ENCODE data around the gene DNAJB1.
A peak's percentile ranks its signal among the peaks of the same experiment; 100 is the strongest.
"Not testable (repeated sequence)": the region's sequence is repeated elsewhere in the genome, so short reads cannot be mapped to it uniquely, and the experiment has no call there.

The DNAJB1 gene

DNA sequence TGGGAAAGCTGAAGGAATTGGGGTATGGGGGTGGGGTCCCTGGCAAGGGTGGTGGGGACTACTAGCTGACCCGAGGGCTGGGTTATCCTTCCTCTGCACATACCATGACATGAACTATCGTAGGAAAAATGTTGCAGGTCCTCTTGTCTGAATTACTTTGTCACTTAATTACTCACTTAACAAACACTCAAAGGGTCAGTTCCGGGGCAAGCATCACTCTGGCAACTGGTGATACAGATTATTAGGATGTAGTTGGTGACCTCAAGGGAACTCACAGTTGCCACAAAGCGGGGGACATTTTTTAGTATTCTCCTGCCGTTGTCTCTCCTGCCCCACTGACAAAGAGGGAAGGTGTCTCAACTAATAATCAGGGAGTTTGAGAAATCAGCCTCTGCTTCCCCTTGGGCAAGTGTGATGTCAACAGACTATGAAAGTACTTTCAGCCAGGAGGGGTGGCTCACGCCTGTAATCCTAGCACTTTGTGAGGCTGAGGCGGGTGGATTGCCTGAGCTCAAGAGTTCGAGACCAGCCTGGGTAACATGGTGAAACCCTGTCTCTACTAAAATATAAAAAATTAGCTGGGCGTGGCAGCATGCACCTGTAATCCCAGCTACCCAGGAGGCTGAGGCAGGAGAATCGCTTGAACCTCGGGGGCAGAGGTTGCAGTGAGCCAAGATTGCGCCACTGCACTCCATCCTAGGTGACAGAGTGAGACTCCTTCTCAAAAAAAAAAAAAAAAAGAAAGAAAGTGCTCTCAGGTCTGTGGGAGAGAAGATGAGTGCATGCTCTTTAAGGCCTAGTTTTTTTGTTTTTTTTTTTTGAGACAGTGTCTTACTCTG lies 10.3 kb downstream of the DNAJB1 start:
- Histone ChIP-seq H3K79me2 (ENCODE audit: control insufficient read depth, insufficient read depth, low read length, unreplicated experiment) (no peaks in the 10 kb centered on the region), H3K4me1 (ENCODE audit: control insufficient read depth, insufficient read depth, low read length, unreplicated experiment) (peaks cover 37% of the 10 kb centered on the region), H2AFZ (ENCODE audit: low read length, unreplicated experiment) (no peak overlapping the region), H3K27me3 (ENCODE audit: insufficient read depth, low read length) (no peaks in the 10 kb centered on the region), H3K36me3 (ENCODE audit: insufficient read depth, low read length) (no peaks in the 10 kb centered on the region), H3K27ac (ENCODE audit: low read depth, low read length) (peak overlapping the region; percentile 77), H3K4me3 (ENCODE audit: low read depth, low read length) (no peak overlapping the region)

DNA sequence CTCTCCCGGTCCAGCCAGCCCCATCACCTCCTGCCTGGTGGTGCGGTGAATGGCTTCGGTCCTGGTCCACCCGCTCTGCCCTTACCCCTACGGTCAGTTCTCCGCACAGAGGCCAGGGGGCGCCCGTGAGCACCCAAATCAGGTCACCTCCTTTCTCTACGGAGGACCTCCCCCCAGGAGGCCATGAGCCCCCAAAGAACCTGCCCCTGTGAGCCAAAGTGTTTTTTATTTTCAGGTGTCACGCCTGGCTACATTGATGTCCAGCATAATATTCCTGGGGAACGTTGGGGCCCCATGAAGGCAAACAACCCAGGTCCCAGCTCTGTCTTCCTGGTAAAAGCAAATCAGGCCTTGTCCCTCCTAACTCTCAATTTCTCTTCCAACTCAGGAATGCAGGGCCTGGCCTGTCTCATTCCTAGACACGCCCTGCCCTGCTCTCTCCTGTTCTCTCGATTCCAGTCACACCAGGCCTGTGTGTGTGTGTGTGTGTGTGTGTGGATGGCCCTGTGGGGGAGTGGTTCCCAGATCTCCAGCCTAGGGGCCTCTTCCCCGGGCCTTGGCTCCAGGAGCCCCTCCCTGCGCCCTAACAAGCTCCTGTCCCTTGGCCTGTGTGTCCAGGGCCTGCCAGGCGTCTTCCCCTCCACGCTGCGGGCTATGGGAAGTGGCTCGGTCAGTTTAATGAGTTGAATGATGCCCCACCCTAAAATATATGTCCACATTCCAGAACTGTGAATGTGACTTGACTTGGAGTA lies 12.5 kb downstream of the DNAJB1 start:
- Histone ChIP-seq H3K27ac (ENCODE audit: low read depth, low read length) (peak overlapping the region; percentile 79), H3K4me1 (ENCODE audit: control insufficient read depth, insufficient read depth, low read length, unreplicated experiment) (peaks cover 36% of the 10 kb centered on the region), H3K36me3 (ENCODE audit: insufficient read depth, low read length) (no peaks in the 10 kb centered on the region), H3K27me3 (ENCODE audit: insufficient read depth, low read length) (no peaks in the 10 kb centered on the region), H3K79me2 (ENCODE audit: control insufficient read depth, insufficient read depth, low read length, unreplicated experiment) (no peaks in the 10 kb centered on the region), H2AFZ (ENCODE audit: low read length, unreplicated experiment) (peak overlapping the region; percentile 62), H3K4me3 (ENCODE audit: low read depth, low read length) (no peak overlapping the region)

DNA sequence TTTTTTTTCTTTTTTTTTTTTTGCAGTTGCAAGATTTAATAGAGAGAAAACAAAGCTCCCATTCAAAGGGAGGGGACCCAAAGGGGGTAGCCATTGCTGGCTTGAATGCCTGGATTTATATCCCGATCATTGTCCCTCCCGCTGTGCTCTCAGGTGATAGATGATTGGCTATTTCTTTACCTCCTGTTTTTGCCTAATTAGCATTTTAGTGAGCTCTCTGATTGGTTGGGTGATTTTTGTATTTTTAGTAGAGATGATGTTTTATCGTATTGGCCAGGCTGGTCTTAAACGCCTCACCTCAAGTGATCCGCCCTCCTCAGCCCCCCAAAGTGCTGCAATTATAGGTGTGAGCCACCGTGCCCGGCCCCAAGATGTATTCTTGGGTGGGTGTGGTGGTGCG lies 13.6 kb downstream of the DNAJB1 start:
- H3K4me3 ChIP-seq (ENCODE audit: low read depth, low read length); H3K79me2 ChIP-seq (ENCODE audit: control insufficient read depth, insufficient read depth, low read length, unreplicated experiment); H3K36me3 ChIP-seq (ENCODE audit: insufficient read depth, low read length); H3K27ac ChIP-seq (ENCODE audit: low read depth, low read length); H2AFZ ChIP-seq (ENCODE audit: low read length, unreplicated experiment); H3K27me3 ChIP-seq (ENCODE audit: insufficient read depth, low read length): not testable (repeated sequence)
- H3K4me1 ChIP-seq (ENCODE audit: control insufficient read depth, insufficient read depth, low read length, unreplicated experiment), result peaks cover 29% of the 10 kb centered on the region

DNA sequence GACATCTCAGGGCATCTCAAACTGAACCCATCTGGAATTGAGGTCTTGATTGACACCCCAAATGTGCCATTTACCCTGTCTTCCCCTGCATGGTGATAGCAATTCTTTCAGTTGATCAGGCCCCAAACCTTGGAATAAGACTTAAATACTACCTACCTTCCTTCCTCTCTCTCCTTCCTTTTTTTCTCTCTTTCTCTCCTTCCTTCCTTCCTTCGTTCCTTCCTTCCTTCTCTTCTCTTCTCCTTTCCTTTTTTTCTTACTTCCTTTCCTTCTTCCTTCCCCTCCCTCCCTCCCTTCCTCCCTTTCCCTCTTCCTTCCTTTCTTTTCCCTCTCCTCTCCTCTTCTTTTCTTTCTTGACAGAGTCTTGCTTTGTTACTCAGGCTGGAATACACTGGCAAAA lies 14.9 kb downstream of the DNAJB1 start:
- H3K27me3 ChIP-seq (ENCODE audit: insufficient read depth, low read length), result no peaks in the 10 kb centered on the region
- H3K4me1 ChIP-seq (ENCODE audit: control insufficient read depth, insufficient read depth, low read length, unreplicated experiment), result peaks cover 29% of the 10 kb centered on the region
- H3K4me3 ChIP-seq (ENCODE audit: low read depth, low read length), result no peak overlapping the region
- H3K36me3 ChIP-seq (ENCODE audit: insufficient read depth, low read length), result no peaks in the 10 kb centered on the region
- no peak overlapping the region for H3K27ac ChIP-seq (ENCODE audit: low read depth, low read length)
- H3K79me2 ChIP-seq (ENCODE audit: control insufficient read depth, insufficient read depth, low read length, unreplicated experiment), result no peaks in the 10 kb centered on the region
- no peak overlapping the region for H2AFZ ChIP-seq (ENCODE audit: low read length, unreplicated experiment)

DNA sequence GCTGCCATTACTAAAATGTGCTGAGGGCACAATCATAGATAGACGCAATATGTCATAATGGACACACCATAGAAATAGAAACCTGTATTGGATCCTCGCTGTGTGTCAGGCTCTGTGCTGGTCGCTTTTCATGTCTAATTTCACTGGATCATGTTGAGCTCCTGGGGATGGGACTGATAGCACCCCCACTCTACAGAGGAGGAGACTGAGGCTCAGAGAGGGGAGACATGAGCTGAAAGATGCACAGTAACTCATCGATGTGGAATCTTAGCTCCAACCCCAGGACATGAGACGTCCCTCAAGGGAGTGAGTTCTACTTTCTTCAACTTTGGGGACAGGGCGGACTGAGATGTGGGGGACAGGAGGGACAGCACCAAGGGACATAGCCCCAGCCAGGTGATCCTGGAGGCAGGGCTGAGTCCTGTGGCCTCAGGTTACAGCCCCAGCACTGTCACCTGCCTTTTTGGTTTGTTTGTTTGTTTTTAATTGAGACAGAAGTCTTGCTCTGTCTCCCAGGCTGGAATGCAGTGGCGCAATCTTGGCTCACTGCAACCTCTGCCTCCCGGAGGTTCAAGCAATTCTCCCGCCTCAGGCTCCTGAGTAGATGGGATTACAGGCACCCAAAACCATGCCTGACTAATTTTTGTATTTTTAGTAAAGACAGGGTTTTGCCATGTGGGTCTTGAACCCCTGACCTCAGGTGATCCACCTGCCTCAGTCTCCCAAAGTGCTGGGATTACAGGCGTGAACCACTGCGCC lies 15.7 kb downstream of the DNAJB1 start:
- H2AFZ ChIP-seq (ENCODE audit: low read length, unreplicated experiment), result no peak overlapping the region
- H3K79me2 ChIP-seq (ENCODE audit: control insufficient read depth, insufficient read depth, low read length, unreplicated experiment), result no peaks in the 10 kb centered on the region
- H3K27ac ChIP-seq (ENCODE audit: low read depth, low read length), result no peak overlapping the region
- peaks cover 25% of the 10 kb centered on the region for H3K4me1 ChIP-seq (ENCODE audit: control insufficient read depth, insufficient read depth, low read length, unreplicated experiment)
- no peaks in the 10 kb centered on the region for H3K36me3 ChIP-seq (ENCODE audit: insufficient read depth, low read length)
- no peak overlapping the region for H3K4me3 ChIP-seq (ENCODE audit: low read depth, low read length)
- no peaks in the 10 kb centered on the region for H3K27me3 ChIP-seq (ENCODE audit: insufficient read depth, low read length)

DNA sequence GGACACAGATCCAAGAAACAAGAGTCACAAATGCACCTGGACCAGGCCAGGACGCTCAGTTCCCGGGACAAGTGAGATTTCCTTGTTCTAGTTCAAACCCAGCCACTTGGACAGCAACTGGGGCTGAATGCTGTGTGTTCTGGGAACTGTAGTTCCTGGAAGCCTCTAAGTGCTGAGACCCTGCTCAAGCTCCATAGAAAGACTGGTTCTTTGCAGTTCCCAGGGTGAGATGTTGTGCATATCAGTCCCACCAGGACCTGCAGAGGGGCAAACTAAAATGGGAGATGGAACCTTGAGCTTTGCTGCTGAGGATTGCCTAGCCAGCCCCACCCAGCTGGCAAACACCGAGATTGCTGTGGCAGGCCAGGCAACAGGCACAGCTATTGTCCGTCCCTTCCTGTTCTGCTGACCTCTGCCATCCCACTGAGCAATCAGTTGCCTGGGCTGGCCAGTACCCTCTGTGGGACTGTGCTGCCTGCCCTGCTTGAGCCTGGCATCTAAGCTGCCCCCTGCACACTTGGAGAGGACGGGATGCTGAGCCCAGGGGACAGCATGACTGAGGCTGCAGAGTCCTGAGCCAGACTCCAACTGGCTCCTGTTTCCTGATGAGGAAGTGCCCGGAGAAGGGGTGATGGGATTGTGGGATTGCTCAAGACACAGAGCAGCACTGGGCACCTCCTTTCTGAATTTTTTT lies 20.8 kb downstream of the DNAJB1 start:
- H3K4me3 ChIP-seq (ENCODE audit: low read depth, low read length), result no peak overlapping the region; the same call in 1 of the 2 replicates
- H3K79me2 ChIP-seq (ENCODE audit: control insufficient read depth, insufficient read depth, low read length, unreplicated experiment), result peaks cover 27% of the 10 kb centered on the region
- peak overlapping the region; percentile 42 for H2AFZ ChIP-seq (ENCODE audit: low read length, unreplicated experiment)
- no peaks in the 10 kb centered on the region for H3K36me3 ChIP-seq (ENCODE audit: insufficient read depth, low read length)
- no peaks in the 10 kb centered on the region for H3K27me3 ChIP-seq (ENCODE audit: insufficient read depth, low read length)
- H3K27ac ChIP-seq (ENCODE audit: low read depth, low read length), result peak overlapping the region; percentile 11; the same call in 1 of the 2 replicates
- H3K4me1 ChIP-seq (ENCODE audit: control insufficient read depth, insufficient read depth, low read length, unreplicated experiment), result peaks cover 19% of the 10 kb centered on the region

DNA sequence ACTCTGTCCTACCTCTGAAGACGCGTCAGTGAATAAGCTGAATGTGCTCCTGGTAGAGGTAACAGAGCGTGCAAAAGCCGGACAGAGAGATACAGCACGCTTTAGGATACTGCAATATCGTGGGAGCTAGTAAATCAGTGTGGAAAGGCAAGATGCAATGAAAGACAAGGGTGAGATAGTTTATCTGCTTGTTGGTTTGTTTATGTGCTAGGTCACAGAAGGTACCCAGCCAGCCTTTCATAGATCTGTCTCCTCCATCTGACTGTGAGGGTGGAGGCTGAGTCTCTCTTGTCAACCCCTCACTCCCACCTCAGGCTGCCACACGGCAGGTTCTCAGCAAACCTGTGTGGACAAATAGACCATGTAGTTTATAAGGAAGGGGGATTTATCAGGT lies 21.4 kb downstream of the DNAJB1 start:
- Histone ChIP-seq H3K4me3 (ENCODE audit: low read depth, low read length) (peak overlapping the region; percentile 95), H3K79me2 (ENCODE audit: control insufficient read depth, insufficient read depth, low read length, unreplicated experiment) (peaks cover 30% of the 10 kb centered on the region), H3K27ac (ENCODE audit: low read depth, low read length) (peak overlapping the region; percentile 11; the same call in 1 of the 2 replicates), H3K4me1 (ENCODE audit: control insufficient read depth, insufficient read depth, low read length, unreplicated experiment) (peaks cover 19% of the 10 kb centered on the region), H3K36me3 (ENCODE audit: insufficient read depth, low read length) (no peaks in the 10 kb centered on the region), H3K27me3 (ENCODE audit: insufficient read depth, low read length) (no peaks in the 10 kb centered on the region), H2AFZ (ENCODE audit: low read length, unreplicated experiment) (peak overlapping the region; percentile 57)

DNA sequence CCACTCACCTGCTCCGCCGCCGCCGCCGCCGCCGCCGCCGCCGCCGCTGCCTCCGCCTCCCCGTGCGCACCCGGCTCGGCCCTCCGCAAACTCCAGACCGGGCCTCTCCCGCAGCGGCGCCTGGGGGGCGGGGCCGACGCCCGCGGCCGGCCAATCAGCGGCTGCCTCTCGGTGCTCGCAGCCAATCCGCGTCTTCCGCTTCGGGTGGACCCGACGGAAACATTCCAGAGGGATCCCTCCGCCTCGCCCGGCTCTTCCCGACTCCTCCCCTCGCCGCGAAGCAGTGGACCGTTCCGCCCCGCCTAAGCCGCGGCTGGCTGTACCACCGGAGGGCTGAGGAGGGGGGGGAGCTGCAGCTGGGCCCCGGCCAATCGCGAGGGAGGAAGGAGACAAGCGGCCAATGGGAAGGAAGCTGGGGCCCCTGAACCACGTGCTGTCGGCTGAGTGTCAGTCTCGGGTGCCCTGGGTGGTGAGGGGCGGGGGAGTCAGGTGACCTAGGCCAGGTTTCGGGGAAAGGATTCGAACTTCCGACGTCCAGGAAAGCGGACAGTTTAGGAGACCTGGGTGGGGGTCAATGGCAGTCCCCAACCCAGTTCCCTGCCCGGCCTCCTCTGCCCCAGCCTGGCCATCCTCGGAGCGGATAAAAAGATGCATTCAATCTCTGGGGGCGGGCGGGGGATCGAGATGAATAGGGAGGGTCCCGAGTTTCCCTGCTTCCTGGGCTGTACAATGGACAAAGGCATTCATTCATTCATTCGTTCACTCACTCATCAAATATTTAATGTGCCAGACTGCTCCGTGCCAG lies 22.0 kb downstream of the DNAJB1 start, which contains the start of gene GIPC1:
TSS of gene GIPC1 (minus strand) at position 99 of the 805 bp plus-strand sequence. CDS start 13,151 bp downstream, outside the sequence.
- H3K79me2 ChIP-seq (ENCODE audit: control insufficient read depth, insufficient read depth, low read length, unreplicated experiment), result peaks cover 30% of the 10 kb centered on the region
- peak within 1 kb of the TSS; percentile 57 for H2AFZ ChIP-seq (ENCODE audit: low read length, unreplicated experiment)
- peaks cover 19% of the 10 kb centered on the region for H3K4me1 ChIP-seq (ENCODE audit: control insufficient read depth, insufficient read depth, low read length, unreplicated experiment)
- no peak within 1 kb of the TSS for H3K27ac ChIP-seq (ENCODE audit: low read depth, low read length)
- no peaks in the 10 kb centered on the region for H3K27me3 ChIP-seq (ENCODE audit: insufficient read depth, low read length)
- H3K4me3 ChIP-seq (ENCODE audit: low read depth, low read length), result peak within 1 kb of the TSS; percentile 95
- no peaks in the 10 kb centered on the region for H3K36me3 ChIP-seq (ENCODE audit: insufficient read depth, low read length)

DNA sequence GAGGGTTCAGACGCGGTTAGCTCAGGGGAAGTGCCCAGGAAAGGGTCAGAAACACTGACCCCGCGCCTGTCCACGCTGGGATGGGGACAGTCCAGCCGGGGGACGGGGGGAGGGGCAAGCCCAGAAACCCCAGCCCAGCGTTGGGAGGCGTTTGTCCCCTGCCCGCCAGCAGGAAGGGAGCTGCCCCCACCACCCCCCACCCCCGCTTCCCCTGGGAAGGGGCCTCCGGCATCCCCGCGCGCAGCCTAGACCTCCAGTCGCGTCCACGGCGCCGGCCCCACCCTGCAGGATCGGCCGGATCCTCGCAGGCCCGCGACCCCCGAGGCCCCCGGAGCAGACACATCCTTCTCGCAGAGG lies 22.5 kb downstream of the DNAJB1 start:
- peak overlapping the region; percentile 38 for H2AFZ ChIP-seq (ENCODE audit: low read length, unreplicated experiment)
- H3K27ac ChIP-seq (ENCODE audit: low read depth, low read length), result no peak overlapping the region

More for the DNA sequence above, 22.5 kb downstream of the DNAJB1 start:
- Histone ChIP-seq H3K4me1 (ENCODE audit: control insufficient read depth, insufficient read depth, low read length, unreplicated experiment) (peaks cover 19% of the 10 kb centered on the region), H3K4me3 (ENCODE audit: low read depth, low read length) (peak overlapping the region; percentile 95), H3K36me3 (ENCODE audit: insufficient read depth, low read length) (no peaks in the 10 kb centered on the region), H3K79me2 (ENCODE audit: control insufficient read depth, insufficient read depth, low read length, unreplicated experiment) (peaks cover 30% of the 10 kb centered on the region), H3K27me3 (ENCODE audit: insufficient read depth, low read length) (no peaks in the 10 kb centered on the region)
